NCI-H1930 (cell line): ENCODE data around the gene UGDH.
"Not testable (repeated sequence)": the region's sequence is repeated elsewhere in the genome, so short reads cannot be mapped to it uniquely, and the experiment has no call there.

Experiments used
- DNase-seq, 2 experiments: peaks; one replicate each; lab custom pipeline; 2025; lab: John Stamatoyannopoulos, UW

The UGDH gene

DNA sequence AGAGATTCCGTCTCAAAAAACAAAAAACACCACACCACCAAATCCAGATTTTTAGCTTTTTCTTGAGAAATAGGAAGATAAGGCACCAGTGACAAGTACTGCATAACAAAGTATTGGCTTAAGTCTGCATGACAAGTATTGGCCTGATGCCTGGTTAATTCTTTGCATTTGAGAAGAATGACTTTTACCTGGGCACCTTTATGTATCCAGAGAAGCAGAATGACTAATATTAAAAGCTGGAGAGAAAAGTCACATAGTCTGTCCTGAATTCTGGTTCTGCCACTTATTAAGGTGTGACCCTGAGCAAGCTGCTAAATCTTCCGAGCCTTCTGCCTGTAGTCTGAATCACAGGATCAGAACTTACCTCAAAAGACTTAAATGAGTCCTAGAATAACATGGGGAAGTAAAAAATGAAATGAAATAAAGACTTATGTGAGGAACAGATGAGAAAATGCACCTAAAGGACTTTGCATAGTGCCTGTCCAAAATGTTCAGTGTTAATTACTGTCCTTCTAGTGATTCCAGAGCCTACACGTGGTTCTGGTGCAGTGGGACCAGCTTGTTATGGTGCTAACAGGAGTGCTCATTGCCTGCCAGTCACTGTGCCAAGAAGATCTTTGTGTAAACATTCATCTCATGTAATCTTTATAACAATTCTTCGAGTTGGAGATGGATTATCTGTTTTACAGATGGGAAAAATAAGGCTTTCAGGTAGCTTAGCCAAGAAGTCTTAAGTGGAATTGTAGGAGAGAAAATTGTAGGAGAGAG lies 31.6 kb downstream of the UGDH start:
- no peak for DNase-seq

DNA sequence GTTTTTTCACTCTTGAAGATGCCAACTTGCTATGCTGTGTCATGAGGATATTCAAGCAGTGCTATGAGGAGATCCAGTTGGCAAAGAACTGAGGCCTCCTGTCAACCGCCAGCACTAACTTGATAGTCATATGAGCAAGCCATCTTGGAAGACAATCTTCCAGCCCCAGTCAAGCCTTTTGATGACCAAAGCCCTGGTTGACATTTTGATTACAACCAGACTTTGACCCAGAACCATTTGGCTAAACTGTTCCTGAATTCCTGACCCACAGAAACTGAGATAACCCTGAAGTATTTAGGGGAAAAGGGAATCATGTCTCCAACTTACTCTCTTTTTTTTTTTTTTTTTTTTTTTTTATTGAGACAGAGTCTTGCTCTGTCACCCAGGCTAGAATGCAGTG lies 32.9 kb downstream of the UGDH start:
- no peak for DNase-seq

DNA sequence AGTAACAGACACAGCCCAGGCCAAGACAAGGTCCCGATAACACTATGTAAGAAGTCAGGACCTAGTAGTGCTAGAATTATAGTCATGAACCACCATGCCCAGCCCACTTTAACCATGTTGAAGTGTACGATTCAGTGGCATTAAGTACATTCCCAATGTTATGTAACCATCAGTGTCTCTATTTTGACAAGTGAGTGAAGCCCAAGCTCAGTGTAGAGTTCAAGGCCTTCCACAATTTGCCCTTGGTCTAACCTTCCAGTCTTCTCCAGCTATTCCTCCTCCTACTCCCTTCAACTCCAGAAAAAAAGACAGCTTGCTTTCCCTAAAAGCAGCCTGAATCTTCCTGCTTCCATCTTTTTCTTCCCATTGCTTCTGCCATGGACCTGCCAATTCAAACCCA lies 36.9 kb downstream of the UGDH start:
- no peak for DNase-seq

DNA sequence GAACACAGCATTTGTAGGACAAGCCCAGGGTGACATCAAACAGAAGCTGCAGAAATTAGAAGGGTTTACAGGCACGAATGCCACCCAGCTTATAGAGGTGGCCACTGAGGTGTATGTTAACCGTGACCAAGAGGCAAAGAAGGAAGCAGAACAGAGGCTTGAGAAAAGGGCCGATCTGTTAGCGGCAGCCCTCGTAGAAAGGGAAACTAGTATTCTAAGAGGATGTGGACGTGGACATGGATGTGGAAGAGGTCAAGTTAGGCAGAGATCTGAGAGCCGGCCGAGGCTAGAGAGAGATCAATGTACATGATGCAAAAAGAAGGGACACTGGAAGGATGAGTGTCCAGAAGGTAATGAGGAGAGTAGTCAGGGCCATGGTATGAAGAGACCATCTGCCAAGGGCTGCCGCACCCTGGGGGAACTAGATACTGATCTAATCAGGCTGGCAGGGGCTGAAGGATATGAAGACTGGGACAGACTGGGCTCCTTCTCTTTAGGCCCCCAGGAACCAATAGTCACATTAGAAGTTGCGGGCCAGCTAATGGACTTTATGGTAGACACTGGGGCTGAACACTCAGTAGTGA lies 40.9 kb downstream of the UGDH start:
- no peak for DNase-seq

DNA sequence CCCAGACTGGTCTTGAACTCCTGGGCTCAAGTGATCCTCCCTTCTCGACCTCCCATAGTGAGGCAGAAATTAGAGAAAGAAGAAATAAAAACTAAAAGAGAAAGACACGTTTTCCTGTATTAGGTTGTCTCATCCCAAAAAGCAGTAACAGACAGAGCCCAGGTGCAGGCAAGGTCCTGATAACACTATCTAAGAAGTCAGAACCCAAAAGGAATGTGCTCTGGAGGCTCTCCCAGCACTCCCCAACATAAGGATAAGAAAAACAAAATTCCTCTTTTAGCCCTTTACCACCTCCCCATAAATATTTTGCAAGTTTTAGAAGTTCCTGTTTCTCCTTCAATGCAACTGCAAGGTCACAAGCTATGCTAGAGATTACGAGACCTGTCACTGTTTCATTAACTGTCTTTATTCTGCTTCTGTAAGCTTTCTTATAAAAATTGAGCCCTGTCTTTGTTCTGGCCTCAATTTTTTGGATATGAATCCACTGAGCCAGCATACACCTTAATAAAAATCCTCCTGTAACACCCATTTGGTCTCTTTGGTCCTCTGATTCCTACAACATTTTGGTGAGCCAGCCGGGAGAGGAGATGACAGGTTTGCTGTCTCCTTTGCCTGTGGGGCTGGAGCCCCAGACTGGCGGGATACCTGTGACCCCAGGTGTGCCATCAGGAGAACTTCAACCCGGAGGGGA lies 42.5 kb downstream of the UGDH start:
- DNase-seq = no peak

DNA sequence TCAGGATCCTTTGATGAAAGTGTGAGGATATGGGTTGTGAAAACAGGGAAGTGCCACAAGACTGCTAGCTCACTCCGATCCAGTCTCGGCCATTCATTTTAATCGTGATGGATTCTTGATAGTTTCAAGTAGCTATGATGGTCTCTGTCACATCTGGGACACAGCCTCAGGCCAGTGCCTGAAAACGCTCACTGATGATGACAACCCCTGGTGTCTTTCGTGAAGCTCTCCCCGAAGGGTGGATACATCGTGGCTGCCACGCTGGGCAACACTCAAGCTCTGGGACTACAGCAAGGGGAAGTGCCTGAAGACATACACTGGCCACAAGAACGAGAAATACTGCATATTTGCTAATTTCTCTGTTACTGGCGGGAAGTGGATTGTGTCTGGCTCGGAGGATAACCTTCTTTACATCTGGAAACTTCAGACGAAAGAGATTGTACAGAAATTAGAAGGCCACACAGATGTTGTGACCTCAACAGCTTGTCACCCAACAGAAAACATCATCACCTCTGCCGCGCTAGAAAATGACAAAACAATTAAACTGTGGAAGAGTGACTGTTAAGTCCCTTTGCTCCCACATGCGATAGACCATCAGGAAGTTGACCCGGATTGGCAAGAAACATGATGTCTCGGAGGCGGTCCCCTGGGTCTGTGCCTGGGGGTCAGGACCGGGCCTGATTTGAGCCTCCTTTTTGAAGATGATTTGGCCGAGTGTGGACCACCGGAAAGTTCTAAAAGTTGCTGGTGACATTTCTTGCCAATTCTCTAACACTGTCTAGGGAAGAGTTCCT lies 46.1 kb downstream of the UGDH start:
- no peak for DNase-seq

DNA sequence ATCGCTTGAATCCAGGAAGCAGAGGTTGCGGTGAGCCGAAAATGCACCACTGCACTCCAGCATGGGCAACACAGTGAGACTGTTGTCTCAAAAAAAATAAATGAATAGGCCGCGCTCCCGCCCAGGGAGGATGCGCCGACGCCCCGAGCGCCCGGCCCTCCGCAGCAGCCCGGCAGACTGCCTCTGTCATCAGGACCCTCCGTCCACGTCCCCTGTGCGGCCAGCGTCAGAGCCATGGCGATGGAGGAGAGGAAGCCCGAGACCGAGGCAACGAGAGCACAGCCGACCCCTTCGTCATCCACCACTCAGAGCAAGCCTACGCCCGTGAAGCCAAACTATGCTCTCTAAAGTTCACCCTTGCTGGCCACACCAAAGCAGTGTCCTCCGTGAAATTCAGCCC lies 47.0 kb downstream of the UGDH start:
- no peak for DNase-seq

DNA sequence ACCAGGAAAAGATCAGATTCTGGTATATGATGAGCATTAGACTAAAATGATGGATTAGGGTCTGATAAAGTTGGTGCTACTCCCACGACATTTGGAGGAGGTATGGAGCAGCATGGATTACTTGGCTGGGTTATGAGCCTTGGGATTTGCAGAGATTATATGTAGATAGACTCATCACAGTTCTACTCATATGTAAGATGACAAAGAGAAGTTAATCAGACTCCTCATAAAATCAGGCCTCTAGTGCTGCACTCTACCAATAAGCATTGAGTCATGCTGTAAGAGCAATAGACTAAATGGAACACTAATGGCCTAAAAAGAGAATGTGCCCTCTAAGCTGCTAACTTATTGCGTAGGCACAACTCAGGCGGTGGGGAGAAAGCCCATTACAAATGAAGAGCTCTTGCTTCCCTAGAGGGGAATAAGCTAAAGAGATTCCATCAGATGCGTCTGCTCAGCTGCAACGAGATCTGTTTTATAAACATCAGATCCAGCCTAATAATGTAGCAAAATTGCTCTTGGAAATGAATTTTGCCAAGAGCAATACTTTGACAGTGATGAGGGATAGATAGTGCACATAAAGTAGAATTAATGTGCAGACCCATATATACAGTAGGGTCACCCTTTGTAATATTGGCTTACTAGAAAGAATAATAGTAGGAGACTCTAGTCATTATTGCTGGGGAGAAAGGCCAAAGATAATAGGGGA lies 50.9 kb downstream of the UGDH start:
- no peak for DNase-seq

DNA sequence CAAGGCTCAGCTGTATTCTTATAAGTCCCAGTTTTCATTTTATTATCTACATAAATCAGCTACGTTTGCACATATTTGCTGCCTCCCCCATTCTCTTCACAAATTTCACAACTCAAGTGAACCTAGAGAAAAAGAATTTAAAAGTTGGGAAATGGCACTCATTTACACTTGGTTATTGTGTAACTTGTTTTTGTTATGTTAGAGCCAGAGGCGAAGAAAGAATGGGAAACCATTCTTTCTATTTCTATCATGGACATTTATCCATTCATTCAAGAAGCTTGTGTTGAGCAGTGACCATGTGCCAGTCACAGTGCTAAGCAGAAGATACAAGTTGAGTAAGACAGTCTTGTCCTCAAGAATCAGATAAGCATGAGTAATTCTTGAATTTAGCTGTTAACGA lies 54.8 kb downstream of the UGDH start:
- DNase-seq = no peak

DNA sequence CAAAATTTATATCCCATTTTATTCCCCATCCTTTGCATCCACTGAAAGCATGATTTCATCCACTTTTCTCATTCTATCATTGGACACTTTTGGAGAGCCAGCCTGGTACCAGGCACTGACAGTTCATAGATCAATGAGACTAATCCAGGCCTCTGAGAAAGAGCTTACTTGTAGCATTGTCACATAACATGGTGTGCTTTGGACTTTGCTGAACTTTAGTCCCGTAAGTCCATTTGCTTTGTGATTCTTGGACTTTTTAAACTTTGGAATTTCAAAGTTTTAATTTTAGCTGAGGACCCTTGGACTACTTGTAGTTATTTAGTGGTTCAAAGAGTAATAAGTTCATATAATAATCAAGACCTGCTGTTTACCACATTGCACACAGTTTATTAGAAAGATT lies 56.8 kb downstream of the UGDH start:
- DNase-seq = no peak

DNA sequence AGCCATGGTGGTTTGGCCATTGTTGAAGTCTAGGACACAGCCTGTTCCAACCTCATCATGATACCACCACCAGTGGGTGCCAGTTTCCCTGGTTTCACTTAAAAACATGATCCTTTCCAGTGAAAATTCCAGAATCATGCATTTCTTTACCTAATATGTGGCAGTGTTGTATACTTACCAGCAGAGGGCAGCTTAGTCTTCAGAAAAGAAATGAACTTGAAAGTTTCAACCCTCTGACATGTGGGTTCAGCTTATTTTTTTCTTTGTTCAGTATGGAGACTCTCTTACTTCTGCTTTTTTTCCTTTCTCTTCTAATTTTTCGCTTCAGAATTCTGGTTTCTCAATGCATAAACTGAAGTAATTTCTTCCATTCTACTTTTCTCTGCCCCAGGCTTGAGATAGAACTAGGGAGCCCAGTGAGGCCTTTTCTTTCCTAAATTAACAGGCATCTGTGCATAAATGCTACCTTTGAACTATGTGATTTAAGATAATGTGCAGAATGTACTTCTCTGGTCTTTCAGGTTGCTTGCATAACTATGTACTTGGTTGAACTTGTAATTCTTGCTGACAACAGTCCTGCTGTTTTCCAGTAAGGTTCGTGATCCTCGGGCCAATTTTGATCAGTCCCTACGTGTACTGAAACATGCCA lies 57.7 kb downstream of the UGDH start:
- peak; percentile 7 to 29 for DNase-seq

DNA sequence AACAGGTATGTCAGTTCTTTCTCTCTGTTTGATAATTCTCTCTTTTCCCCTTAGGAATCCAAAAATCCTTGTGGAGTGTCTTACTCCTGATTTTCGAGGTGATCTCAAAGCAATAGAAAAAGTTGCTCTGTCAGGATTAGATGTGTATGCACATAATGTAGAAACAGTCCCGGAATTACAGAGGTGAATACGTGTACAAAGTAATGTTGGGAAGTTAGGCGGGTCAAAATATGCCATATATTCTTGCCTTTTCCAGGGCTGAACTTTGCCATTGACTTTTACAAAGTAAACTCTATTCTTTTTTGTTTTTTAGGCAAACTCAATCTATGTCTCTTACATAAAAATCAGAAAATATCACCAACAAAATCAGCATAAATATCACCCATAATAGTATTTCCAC lies 59.8 kb downstream of the UGDH start:
- no peak for DNase-seq

DNA sequence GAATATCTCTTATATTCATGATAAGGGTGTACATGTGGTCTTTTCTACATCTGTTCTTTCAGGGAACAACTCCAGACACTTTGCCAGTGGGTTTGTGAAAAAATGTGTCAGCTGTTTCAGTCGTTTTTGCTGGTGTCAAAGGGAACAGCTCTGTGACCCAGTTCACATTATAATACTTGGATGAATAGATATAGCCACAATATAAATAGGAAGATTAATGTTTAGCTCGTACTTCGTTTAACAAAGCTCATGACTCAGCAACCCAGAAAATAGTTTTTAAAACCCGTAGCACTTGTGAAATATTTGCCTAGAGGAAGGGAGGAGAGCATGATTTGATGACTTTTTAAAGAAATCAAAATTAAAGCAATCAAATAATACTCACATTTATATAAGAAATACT lies 60.5 kb downstream of the UGDH start:
- DNase-seq = no peak

DNA sequence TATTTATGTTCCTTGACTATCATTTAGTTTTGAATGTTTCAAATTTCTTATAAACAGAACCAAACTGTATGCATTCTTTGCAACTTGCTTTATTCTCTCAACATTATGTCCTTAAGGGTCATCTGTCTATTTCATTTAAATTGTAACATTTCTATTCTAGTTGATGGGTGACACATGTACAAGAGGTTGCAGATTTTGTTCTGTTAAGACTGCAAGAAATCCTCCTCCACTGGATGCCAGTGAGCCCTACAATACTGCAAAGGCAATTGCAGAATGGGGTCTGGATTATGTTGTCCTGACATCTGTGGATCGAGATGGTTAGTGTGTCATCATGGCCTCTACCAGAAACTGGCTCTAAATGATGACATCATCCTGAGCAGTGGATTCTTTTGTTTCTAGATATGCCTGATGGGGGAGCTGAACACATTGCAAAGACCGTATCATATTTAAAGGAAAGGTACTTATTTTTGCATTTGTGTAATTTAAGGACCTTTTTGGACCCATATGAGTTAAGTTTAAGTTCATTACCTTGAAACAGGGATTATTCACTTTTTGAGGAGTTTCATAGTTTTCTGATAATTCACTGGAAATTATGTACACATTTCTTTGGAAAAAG lies 62.2 kb downstream of the UGDH start:
- no peak for DNase-seq

DNA sequence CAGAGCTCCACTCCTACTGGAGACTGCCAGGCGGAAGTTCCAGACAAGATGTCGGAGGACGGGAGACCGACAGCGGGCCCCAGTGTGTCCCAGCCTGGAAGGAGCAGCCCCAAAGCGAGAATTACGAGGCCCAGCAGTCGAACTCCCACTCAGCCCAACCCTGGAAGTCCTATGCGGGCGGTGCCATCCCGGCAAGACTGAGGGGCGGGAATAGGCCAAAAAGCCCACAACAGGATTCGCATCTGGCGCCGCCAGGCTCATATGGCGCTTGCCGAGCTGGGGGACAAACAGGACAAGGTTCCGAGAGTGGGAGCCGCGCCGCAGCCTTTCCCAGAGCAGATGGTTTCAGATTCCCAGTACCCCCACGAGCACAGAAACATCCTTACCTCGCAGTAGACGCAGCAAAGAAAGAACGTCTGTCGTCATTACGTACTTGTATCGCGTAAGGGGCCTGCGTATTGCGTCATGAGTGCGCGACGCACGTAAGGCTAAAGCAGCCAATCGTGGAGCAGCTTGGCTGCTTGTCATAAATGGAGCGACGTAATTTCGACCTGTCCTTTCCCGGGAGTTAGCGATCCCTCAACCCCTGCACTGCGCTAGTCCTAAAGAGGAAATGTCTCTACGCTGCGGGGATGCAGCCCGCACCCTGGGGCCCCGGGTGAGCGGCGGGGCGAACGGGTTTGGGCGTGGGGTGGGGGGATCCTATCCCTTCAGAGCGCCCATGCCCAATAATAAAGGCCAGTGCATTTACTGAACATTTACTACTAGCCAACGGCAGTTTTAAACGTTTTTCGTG lies 68.5 kb downstream of the UGDH start, which contains the start of the genes LIAS and RPL9:
TSS of gene LIAS (plus strand) at position 552 of the 796 bp plus-strand sequence. CDS start at position 614, 62 bp downstream.
TSS of gene RPL9 (minus strand) at position 418 of the 796 bp plus-strand sequence. CDS start 483 bp downstream, outside the sequence.
- DNase-seq = peak; percentile 91 to 93

DNA sequence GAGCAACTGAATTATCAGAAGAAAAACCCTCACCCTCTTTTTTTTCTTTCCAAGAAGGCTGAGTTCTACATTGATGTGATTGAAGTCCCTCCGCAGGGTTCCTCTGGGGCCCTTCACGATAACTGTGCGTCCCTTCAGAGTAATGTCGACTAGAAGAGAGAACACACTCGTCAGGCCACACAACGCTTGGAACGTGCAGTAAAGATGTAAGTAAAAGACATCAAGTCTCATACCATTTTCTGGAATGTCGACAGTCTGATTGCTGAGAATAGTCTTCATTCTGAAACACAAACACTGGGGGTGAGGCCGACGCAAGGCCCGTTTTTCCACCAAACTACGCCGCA lies 69.1 kb downstream of the UGDH start:
- not testable (repeated sequence) for DNase-seq

DNA sequence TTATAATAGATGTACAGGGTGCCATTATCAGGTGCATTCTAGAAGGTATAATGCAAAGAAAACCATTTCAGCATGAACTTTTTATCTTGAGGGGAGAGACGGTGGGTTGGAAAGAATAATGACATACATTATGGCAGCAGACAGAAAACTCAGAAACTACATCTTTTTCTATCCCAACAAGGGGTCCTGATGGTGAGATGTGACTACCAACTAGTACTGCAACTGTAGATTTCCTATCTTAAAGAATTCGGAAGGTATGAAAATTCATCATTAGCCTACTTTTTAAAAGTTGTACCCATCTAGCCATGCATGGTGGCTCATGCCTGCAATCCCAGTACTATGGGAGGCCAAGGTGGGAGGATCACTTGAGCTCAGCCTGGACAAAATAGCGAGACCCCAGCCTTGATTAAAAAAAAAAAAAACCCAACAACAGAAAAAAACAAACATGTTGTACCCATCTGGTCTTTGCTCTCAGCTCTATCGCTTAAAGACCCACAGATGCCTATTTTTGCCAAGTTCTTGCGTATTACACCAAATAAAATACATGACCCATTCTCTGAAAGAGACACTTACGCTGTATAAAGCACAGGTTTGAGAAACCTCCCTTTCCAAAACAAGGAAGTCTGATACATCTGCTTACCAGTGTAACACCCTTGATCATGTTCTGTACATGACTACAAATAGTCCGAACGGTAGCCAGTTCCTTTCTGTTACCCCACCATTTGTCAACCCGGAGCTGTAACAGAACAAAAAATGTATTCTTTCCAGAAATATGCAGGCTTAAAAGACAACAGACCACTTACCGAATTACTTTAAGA lies 70.1 kb downstream of the UGDH start:
- no peak for DNase-seq

DNA sequence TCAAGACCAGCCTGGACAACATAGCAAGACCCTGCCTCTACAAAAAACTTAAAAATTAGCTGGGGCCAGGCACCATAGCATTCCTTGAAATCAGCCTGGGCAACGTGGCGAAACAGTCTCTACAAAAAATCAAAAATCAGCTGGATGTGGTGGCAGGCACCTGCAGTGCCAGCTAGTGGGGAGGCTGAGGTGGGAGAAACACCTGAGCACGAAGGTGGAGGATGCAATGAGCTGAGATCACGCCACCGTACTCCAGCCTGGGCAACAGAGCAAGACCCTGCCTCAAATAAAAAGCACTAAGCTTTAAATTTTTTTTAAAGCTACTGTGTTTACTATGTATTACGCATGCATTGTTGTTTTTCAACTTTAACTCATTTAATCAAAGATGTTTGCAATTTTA lies 71.8 kb downstream of the UGDH start:
- no peak for DNase-seq

DNA sequence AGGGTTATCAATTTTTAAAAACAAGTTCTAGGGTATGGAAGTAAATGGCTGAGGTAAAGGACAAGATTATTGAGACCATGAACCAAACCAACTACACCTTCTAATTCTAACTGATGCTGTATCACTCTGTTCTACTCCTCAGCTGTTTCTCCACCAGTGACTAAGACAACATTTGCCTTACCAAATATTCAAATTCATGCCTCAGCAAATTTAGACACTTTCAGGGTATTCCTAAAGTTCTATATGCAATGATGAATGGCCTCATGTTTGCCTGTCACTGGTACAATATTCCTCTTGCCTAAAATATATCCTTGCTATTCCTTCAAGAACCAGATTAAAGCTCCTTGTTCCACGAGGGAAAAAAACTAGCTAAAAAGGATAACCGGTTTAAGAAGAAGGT lies 73.5 kb downstream of the UGDH start:
- no peak for DNase-seq
